H1 (cell line): ENCODE measurements around the gene PTX4. TPM values are rescaled to one million over a fixed set of nuclear protein-coding genes. Genes with fewer than 3 reads are reported as not detected.

Source experiments
- CTCF ChIA-PET: fragments of 300-600 bp; sonication (Branson Sonifier 250); formaldehyde crosslinking; loops from one replicate; lab custom pipeline; 2021; ENCODE audit not compliant: partially characterized antibody; lab: Charles Lee
- POLR2A ChIA-PET: fragments of 300-600 bp; sonication (Branson Sonifier 250); formaldehyde crosslinking; loops from one replicate; lab custom pipeline; 2021; ENCODE audit warnings: inconsistent platforms; ENCODE audit not compliant: partially characterized antibody; lab: Charles Lee
- DNase-seq, 2 experiments: peaks; one replicate each; pipeline versions ENCODE4 v3.0.0 to v3.0.0-alpha.2; 2010 to 2022; ENCODE audit warnings: low spot score in 2 of 2, low read depth in 1 of 2, mixed read lengths in 1 of 2
- FAIRE-seq: peaks from 2 replicates; lab custom pipeline; 2011; peaks lifted over from hg19 to GRCh38; lab: Jason Lieb, UNC
- H2AFZ ChIP-seq: 2 replicates; pipeline ENCODE4 v1.8.1; 2012; ENCODE audit warnings: low read length, inconsistent platforms
- H2AK5ac ChIP-seq: 2 replicates; pipeline ENCODE4 v1.6.1; 2013; ENCODE audit warnings: low read depth, low read length
- H2BK120ac ChIP-seq: replicated peaks from 2 replicates; pipeline ENCODE3; 2013; ENCODE audit warnings: low read depth, low read length, inconsistent platforms
- H2BK12ac ChIP-seq: 2 replicates; pipeline ENCODE4 v1.6.1; 2013; ENCODE audit warnings: low read depth, low read length
- H2BK15ac ChIP-seq: 2 replicates; pipeline ENCODE4 v1.6.1; 2013; ENCODE audit warnings: low read length
- H2BK20ac ChIP-seq: 2 replicates; pipeline ENCODE4 v1.6.1; 2013; ENCODE audit warnings: low read length
- H2BK5ac ChIP-seq: 2 replicates; pipeline ENCODE4 v1.6.1; 2013; ENCODE audit warnings: low read depth, low read length
- H3K14ac ChIP-seq: 2 replicates; pipeline ENCODE4 v1.6.1; 2013; ENCODE audit warnings: inconsistent platforms; ENCODE audit not compliant: insufficient read length
- H3K18ac ChIP-seq: 2 replicates; pipeline ENCODE4 v1.6.1; 2013; ENCODE audit warnings: low read length; ENCODE audit errors: extremely low read depth
- H3K23ac ChIP-seq: 2 replicates; pipeline ENCODE4 v1.6.1; 2013; ENCODE audit warnings: inconsistent platforms; ENCODE audit not compliant: insufficient read length
- H3K23me2 ChIP-seq: 2 replicates; pipeline ENCODE4 v1.6.1; 2013; ENCODE audit warnings: low read depth, low read length
- H3K27ac ChIP-seq: 2 replicates; pipeline ENCODE4 v1.6.1; 2011; ENCODE audit warnings: low read depth, low read length, inconsistent platforms
- H3K27me3 ChIP-seq, 4 experiments: replicated peaks in 1 of 4; 1 replicate in 1 of 4; 2 replicates in 3 of 4; pipeline versions ENCODE4 v1.6.1 to v1.8.1; 2011 to 2013; ENCODE audit warnings: low read length in 3 of 4, mild to moderate bottlenecking in 3 of 4, inconsistent platforms in 2 of 4, mixed read lengths in 2 of 4, moderate library complexity in 1 of 4; ENCODE audit not compliant: control insufficient read depth in 3 of 4, insufficient read depth in 3 of 4; ENCODE audit errors: extremely low read depth in 1 of 4
- H3K36me3 ChIP-seq, 4 experiments: 2 replicates each; pipeline versions ENCODE4 v1.6.1 to v1.8.1; 2011 to 2013; ENCODE audit warnings: mild to moderate bottlenecking in 4 of 4, low read length in 3 of 4, moderate library complexity in 2 of 4, control low read depth in 1 of 4, inconsistent platforms in 1 of 4; ENCODE audit not compliant: insufficient read depth in 4 of 4, control insufficient read depth in 2 of 4
- H3K4ac ChIP-seq: replicated peaks from 2 replicates; pipeline ENCODE3; 2013; ENCODE audit warnings: low read length, low read depth, mixed read lengths, inconsistent platforms; ENCODE audit not compliant: insufficient read length
- H3K4me1 ChIP-seq, 4 experiments: replicated peaks in 1 of 4; 1 replicate in 1 of 4; 2 replicates in 3 of 4; pipeline versions ENCODE4 v1.6.1 to v1.8.1; 2011 to 2013; ENCODE audit warnings: low read length in 3 of 4, inconsistent platforms in 2 of 4, mixed read lengths in 1 of 4; ENCODE audit not compliant: insufficient read depth in 4 of 4, control insufficient read depth in 3 of 4
- H3K4me2 ChIP-seq, 2 experiments: 2 replicates each; pipeline versions ENCODE4 v1.6.1 to v1.8.1; 2011 to 2013; ENCODE audit warnings: low read depth in 2 of 2, low read length in 2 of 2, control low read depth in 1 of 2, inconsistent platforms in 1 of 2, mild to moderate bottlenecking in 1 of 2; ENCODE audit not compliant: insufficient read depth in 1 of 2
- H3K4me3 ChIP-seq, 4 experiments: fragments of 200-600, 300-600 bp in 1 of 4; sonication (generic), shearing (Covaris generic), sonication (Bioruptor Twin) in 1 of 4; 2 replicates each; pipeline versions ENCODE4 v1.5.1 to v1.8.1; 2011 to 2016; ENCODE audit warnings: low read length in 4 of 4, low read depth in 3 of 4, control low read depth in 2 of 4, inconsistent platforms in 2 of 4, mild to moderate bottlenecking in 2 of 4, mixed read lengths in 1 of 4, moderate library complexity in 1 of 4; ENCODE audit not compliant: insufficient read depth in 2 of 4; ENCODE audit errors: extremely low read depth in 1 of 4
- H3K56ac ChIP-seq: replicated peaks from 2 replicates; pipeline ENCODE3; 2013; ENCODE audit warnings: low read depth, mild to moderate bottlenecking, mixed read lengths, low read length, inconsistent platforms; ENCODE audit not compliant: insufficient read length
- H3K79me1 ChIP-seq: 2 replicates; pipeline ENCODE4 v1.6.1; 2013; ENCODE audit warnings: low read depth, low read length, control low read depth
- H3K79me2 ChIP-seq, 2 experiments: 2 replicates each; pipeline versions ENCODE4 v1.6.1 to v1.8.1; 2012 to 2013; ENCODE audit warnings: low read length in 2 of 2, mild to moderate bottlenecking in 2 of 2, inconsistent platforms in 1 of 2; ENCODE audit not compliant: insufficient read depth in 2 of 2, control insufficient read depth in 1 of 2
- H3K9ac ChIP-seq, 4 experiments: replicated peaks in 1 of 4; 1 replicate in 1 of 4; 2 replicates in 3 of 4; pipeline versions ENCODE4 v1.6.1 to v1.8.1; 2011 to 2013; ENCODE audit warnings: low read depth in 3 of 4, low read length in 3 of 4, control low read depth in 2 of 4, mild to moderate bottlenecking in 2 of 4, moderate library complexity in 2 of 4, inconsistent platforms in 1 of 4; ENCODE audit errors: extremely low read depth in 1 of 4
- H3K9me3 ChIP-seq, 2 experiments: 2 replicates each; pipeline versions ENCODE4 v1.6.1 to v1.8.1; 2012 to 2013; ENCODE audit warnings: mild to moderate bottlenecking in 2 of 2, moderate library complexity in 2 of 2, control low read depth in 1 of 2, inconsistent platforms in 1 of 2, low read depth in 1 of 2, low read length in 1 of 2, mixed read lengths in 1 of 2; ENCODE audit not compliant: insufficient read depth in 2 of 2
- H4K20me1 ChIP-seq, 2 experiments: replicated peaks in 1 of 2; 2 replicates each; pipeline versions ENCODE3 to v1.8.1; 2011 to 2013; ENCODE audit warnings: inconsistent platforms in 2 of 2, low read length in 2 of 2, mild to moderate bottlenecking in 1 of 2; ENCODE audit not compliant: insufficient read depth in 2 of 2, control insufficient read depth in 1 of 2
- H4K5ac ChIP-seq: 2 replicates; pipeline ENCODE4 v1.6.1; 2013; ENCODE audit warnings: low read length, low read depth, mixed read lengths, inconsistent platforms; ENCODE audit not compliant: insufficient read length
- H4K8ac ChIP-seq: 2 replicates; pipeline ENCODE4 v1.8.0; 2013; ENCODE audit warnings: mild to moderate bottlenecking, moderate library complexity, low read length, inconsistent platforms; ENCODE audit not compliant: insufficient read depth; ENCODE audit errors: extremely low read depth
- H4K91ac ChIP-seq: replicated peaks from 2 replicates; pipeline ENCODE3; 2013; ENCODE audit warnings: low read length, mixed read lengths, inconsistent platforms; ENCODE audit not compliant: insufficient read length
- BRCA1 ChIP-seq: IDR thresholded peaks from 2 replicates; pipeline ENCODE4 v1.6.1; 2012; ENCODE audit warnings: low read depth, low read length, improper control_type of control experiment
- CBX5 ChIP-seq: fragments of 300-800, 300-1000 bp; sonication (generic); IDR thresholded peaks from 2 replicates; pipeline ENCODE4 v1.7.1; 2016; ENCODE audit warnings: antibody characterized with exemption, low read length, low read depth
- GABPA ChIP-seq: IDR thresholded peaks from 2 replicates; pipeline ENCODE4 v1.6.1; 2011; ENCODE audit warnings: mild to moderate bottlenecking, low read length, moderate library complexity, borderline replicate concordance; ENCODE audit not compliant: insufficient read depth
- RBBP5 ChIP-seq: IDR thresholded peaks from 2 replicates; pipeline ENCODE4 v1.7.1; 2012; ENCODE audit warnings: low read depth, mild to moderate bottlenecking, inconsistent platforms, low read length, moderate library complexity, borderline replicate concordance
- RNF2 ChIP-seq: fragments of 200-900, 300-1000 bp; sonication (generic); IDR thresholded peaks from 2 replicates; pipeline ENCODE4 v1.7.1; 2016; ENCODE audit warnings: borderline replicate concordance, low read depth, mild to moderate bottlenecking, antibody characterized with exemption, low read length; ENCODE audit not compliant: poor library complexity, severe bottlenecking; ENCODE audit errors: missing control alignments
- SIRT6 ChIP-seq: IDR thresholded peaks from one replicate; pipeline ENCODE4 v1.7.1; 2012; ENCODE audit warnings: low read length, inconsistent platforms
- SP1 ChIP-seq: IDR thresholded peaks from 2 replicates; pipeline ENCODE4 v1.6.1; 2011; ENCODE audit warnings: low read depth, low read length
- SP2 ChIP-seq: IDR thresholded peaks from 2 replicates; pipeline ENCODE4 v1.6.1; 2012; ENCODE audit warnings: mild to moderate bottlenecking, low read length, inconsistent platforms
- TAF1 ChIP-seq: IDR thresholded peaks from 2 replicates; pipeline ENCODE4 v1.6.1; 2011; ENCODE audit warnings: mild to moderate bottlenecking, low read depth, low read length
- TCF12 ChIP-seq: IDR thresholded peaks from 2 replicates; pipeline ENCODE4 v1.6.1; 2011; ENCODE audit warnings: low read depth, mild to moderate bottlenecking, low read length
- WGBS, 2 experiments: shearing (Covaris generic) in 1 of 2; methylation state at CpG; one replicate each; pipeline versions ENCODE4 v1.1.6 to v1.1.7; 2013 to 2015; ENCODE audit warnings: low lambda C conversion rate in 2 of 2, mixed read lengths in 2 of 2, inconsistent platforms in 1 of 2, low coverage in 1 of 2, missing lambda C conversion rate in 1 of 2; ENCODE audit not compliant: insufficient replicate concordance in 2 of 2, insufficient coverage in 1 of 2, insufficient read length in 1 of 2; ENCODE audit errors: extremely low coverage in 1 of 2, missing lambda C conversion rate in 1 of 2; 5-methylcytosine and 5-hydroxymethylcytosine counted together
- polyA plus RNA-seq, 7 experiments: library from polyadenylated mRNA; depleted of rRNA in 3 of 7; stranded (reverse) in 5 of 7; unstranded in 2 of 7; fragments of >200 nt in 5 of 7; fragments of 200-250 nt in 2 of 7; gene quantifications; 1 replicate in 5 of 7; 2 replicates in 1 of 7; 4 replicates in 1 of 7; pipeline versions ENCODE4 v1.2.1 to v1.2.3, GENCODE V29; 2011 to 2013; ENCODE audit warnings: missing spikeins in 2 of 7, mixed read lengths in 2 of 7
- total RNA-seq: library from RNA; stranded (reverse); fragmentation: NEBNext Ultra II Directional; extraction: Animal tissue kit (Norgen Biotek cat#: 25700); gene quantifications from 2 replicates; pipeline ENCODE4 v1.2.1, GENCODE V29; 2021
- TF ChIP-seq, protein P1 (sequence below): IDR thresholded peaks from 2 replicates; pipeline ENCODE4 v1.6.1; 2012; ENCODE audit warnings: inconsistent platforms

PTX4 gene
- total and polyA plus RNA-seq, 2 of the 8 experiments (the other 6 are each of a cell fraction or from before 2014, with no cell fraction given) = not detected

DNA sequence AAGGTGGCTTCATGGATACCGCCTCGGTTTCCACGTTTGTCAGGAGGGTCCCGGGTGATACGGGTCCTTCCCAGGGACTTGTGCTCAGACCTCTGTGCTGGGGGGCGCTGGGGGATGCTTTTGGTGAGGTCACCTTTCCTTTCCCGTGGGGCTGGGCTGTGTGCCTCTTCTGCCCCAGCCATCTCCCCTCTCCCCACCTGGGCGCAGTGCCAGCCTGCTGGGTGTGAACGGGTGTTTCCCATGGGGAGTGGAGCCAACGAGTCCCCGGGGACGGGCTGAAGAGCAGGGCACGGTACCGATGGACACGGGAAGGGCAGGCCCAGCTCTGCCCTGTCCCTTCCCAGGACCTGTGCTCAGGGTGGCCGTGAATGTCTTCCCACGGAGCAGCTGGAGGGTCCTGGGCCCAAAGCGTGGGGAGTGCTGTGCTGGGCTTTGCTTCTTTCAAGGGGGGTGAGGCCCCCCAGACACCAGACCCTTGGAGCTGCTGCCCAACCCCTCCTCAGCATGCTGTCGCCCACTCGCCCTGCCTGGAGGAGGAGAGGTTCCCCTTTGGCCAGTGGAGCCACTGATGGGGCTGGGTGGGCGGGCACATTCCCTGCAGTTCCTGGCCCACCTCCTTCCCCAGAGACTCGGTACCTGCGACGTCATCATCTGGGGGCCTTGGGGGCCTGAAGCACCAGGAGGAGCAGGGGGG, 19.9 kb upstream of the PTX4 start:
- H4K8ac ChIP-seq = no peak overlapping the region; the same call in 1 of the 2 replicates
- WGBS, 2 experiments = 92% methylated on average over 23 of the region's 24 CpGs; no CpG with 5 or more reads in 1 of the 2 experiments
- H2BK120ac ChIP-seq = no peak overlapping the region
- no peaks in the 10 kb centered on the region for H3K79me1 ChIP-seq
- CTCF ChIA-PET = interaction anchor here (1.1 to 1.3 kb wide), 2 partner anchors 14 to 30 kb away, joined by 3 read pairs; no protein-coding TSS in a partner anchor
- H3K79me2 ChIP-seq = no peaks in the 10 kb centered on the region
- POLR2A ChIA-PET = interaction anchor here (1.0 to 10.3 kb wide), 3 partner anchors 10 to 261 kb away, joined by 3 to 175 read pairs (median 7); partner anchors contain the start of genes PTX4 and TELO2
- no peak overlapping the region for H3K9ac ChIP-seq
- no peak overlapping the region for H4K91ac ChIP-seq
- peaks cover 2% of the 10 kb centered on the region in 2 experiments for H4K20me1 ChIP-seq
- H2BK12ac ChIP-seq = no peak overlapping the region
- H3K14ac ChIP-seq = no peak overlapping the region
- no peak overlapping the region for H3K27ac ChIP-seq
- no peak overlapping the region for H2AFZ ChIP-seq
- H2BK15ac ChIP-seq = no peak overlapping the region
- H3K4ac ChIP-seq = no peak overlapping the region
- H3K4me3 ChIP-seq = no peak overlapping the region
- H3K4me2 ChIP-seq = no peak overlapping the region
- no peak overlapping the region for H3K18ac ChIP-seq
- H3K27me3 ChIP-seq = no peaks in the 10 kb centered on the region
- no peaks in the 10 kb centered on the region for H3K23me2 ChIP-seq
- H3K4me1 ChIP-seq = no peaks in the 10 kb centered on the region
- no peak overlapping the region for H2BK20ac ChIP-seq
- H2BK5ac ChIP-seq = no peak overlapping the region
- no peak for FAIRE-seq
- no peak overlapping the region for H2AK5ac ChIP-seq
- H3K36me3 ChIP-seq = peaks cover 7 to 25% (median 8%) of the 10 kb centered on the region in 4 experiments; a peak in 5 of 8 replicates
- H3K9me3 ChIP-seq = no peaks in the 10 kb centered on the region; a peak in 1 of 4 replicates
- no peak overlapping the region for H4K5ac ChIP-seq
- no peak overlapping the region for H3K23ac ChIP-seq
- DNase-seq = no peak
- no peak overlapping the region for H3K56ac ChIP-seq
- no peak for TF ChIP-seq TAF1
- TF ChIP-seq SP2 = no peak
- TF ChIP-seq GABPA = no peak
- TF ChIP-seq BRCA1 = no peak
- no peak for TF ChIP-seq CBX5
- no peak for TF ChIP-seq TCF12
- TF ChIP-seq RNF2 = no peak
- TF ChIP-seq, protein P1, sequence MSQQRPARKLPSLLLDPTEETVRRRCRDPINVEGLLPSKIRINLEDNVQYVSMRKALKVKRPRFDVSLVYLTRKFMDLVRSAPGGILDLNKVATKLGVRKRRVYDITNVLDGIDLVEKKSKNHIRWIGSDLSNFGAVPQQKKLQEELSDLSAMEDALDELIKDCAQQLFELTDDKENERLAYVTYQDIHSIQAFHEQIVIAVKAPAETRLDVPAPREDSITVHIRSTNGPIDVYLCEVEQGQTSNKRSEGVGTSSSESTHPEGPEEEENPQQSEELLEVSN = no peak
- TF ChIP-seq RBBP5 = no peak
- TF ChIP-seq SP1 = no peak
- TF ChIP-seq SIRT6 = no peak
